HCT116 (cell line): ENCODE data around the gene DVL2. TPM values are rescaled to one million over a fixed set of nuclear protein-coding genes. Genes with fewer than 3 reads are reported as not detected.
A peak's percentile ranks its signal among the peaks of the same experiment; 100 is the strongest.

Source experiments
- ATAC-seq: fragments of 200-7000 bp; cut with Tn5 transposase; 2 replicates; pipeline ENCODE4 v1.9.1; 2020; ENCODE audit warnings: mild to moderate bottlenecking, moderate library complexity
- BruUV-seq: library from RNA; stranded (reverse); fragments of 400-500 nt; replicated peaks from 2 replicates; lab custom pipeline; 2021; lab: Mats Ljungman, UMichigan
- CTCF ChIA-PET: fragments of 300-600 bp; sonication (Branson Sonifier 250); formaldehyde crosslinking; loops from one replicate; lab custom pipeline; 2021; ENCODE audit warnings: antibody characterized with exemption; lab: Charles Lee
- POLR2A ChIA-PET: fragments of 300-600, 350-600 bp; sonication (Branson Sonifier 250); formaldehyde crosslinking; loops from one replicate; lab custom pipeline; 2021; ENCODE audit warnings: antibody characterized with exemption; lab: Charles Lee
- RAD21 ChIA-PET, 2 experiments: fragments of 300-600 bp; sonication (Branson Sonifier 250); formaldehyde crosslinking; loops; one replicate each; lab custom pipeline; 2023; ENCODE audit warnings: low total read pairs in 2 of 2; ENCODE audit not compliant: uncharacterized antibody in 2 of 2, unreplicated experiment in 2 of 2, low non-redundant PET in 1 of 2; lab: Charles Lee
- DNase-seq: peaks from one replicate; pipeline ENCODE4 v3.0.0-alpha.2; 2010; ENCODE audit warnings: low read depth, low spot score
- H2AFZ ChIP-seq: fragments of 200-600 bp; shearing (Covaris generic), sonication (generic); 2 replicates; pipeline ENCODE4 v1.6.1; 2017; ENCODE audit warnings: low read depth, mixed run types, mixed read lengths, antibody characterized with exemption, low read length; ENCODE audit not compliant: poor library complexity, severe bottlenecking
- H3K27ac ChIP-seq: 2 replicates; pipeline ENCODE4 v1.5.1; 2012; ENCODE audit warnings: low read depth, low read length
- H3K27me3 ChIP-seq: fragments of 200-600 bp; sonication (generic); 2 replicates; pipeline ENCODE4 v1.6.1; 2016; ENCODE audit warnings: mixed run types, low read length, mixed read lengths; ENCODE audit not compliant: insufficient read depth
- H3K36me3 ChIP-seq, 2 experiments: fragments of 200-500 bp in 1 of 2; fragments of 200-600 bp in 1 of 2; sonication (Bioruptor generic) in 1 of 2; sonication (generic) in 1 of 2; 2 replicates each; pipeline versions ENCODE4 v1.5.1 to v1.6.1; 2014 to 2016; ENCODE audit warnings: low read length in 2 of 2, inconsistent platforms in 1 of 2, mixed read lengths in 1 of 2, mixed run types in 1 of 2; ENCODE audit not compliant: insufficient read depth in 2 of 2, control insufficient read depth in 1 of 2
- H3K4me1 ChIP-seq, 2 experiments: fragments of 200-600 bp in 1 of 2; sonication (generic) in 1 of 2; 2 replicates each; pipeline versions ENCODE4 v1.5.1 to v1.6.1; 2012 to 2017; ENCODE audit warnings: low read length in 2 of 2, inconsistent platforms in 1 of 2, mild to moderate bottlenecking in 1 of 2, mixed read lengths in 1 of 2, mixed run types in 1 of 2, moderate library complexity in 1 of 2; ENCODE audit not compliant: insufficient read depth in 2 of 2, control insufficient read depth in 1 of 2
- H3K4me2 ChIP-seq: fragments of 200-600 bp; sonication (generic); 2 replicates; pipeline ENCODE4 v1.6.1; 2017; ENCODE audit warnings: mixed run types, low read length, mixed read lengths
- H3K4me3 ChIP-seq, 2 experiments: fragments of 200-600 bp in 1 of 2; sonication (generic) in 1 of 2; replicated peaks in 1 of 2; 2 replicates each; pipeline ENCODE4 v1.5.1; 2011 to 2016; ENCODE audit warnings: low read length in 2 of 2, control low read depth in 1 of 2, low read depth in 1 of 2, mild to moderate bottlenecking in 1 of 2, mixed read lengths in 1 of 2, mixed run types in 1 of 2
- H3K79me2 ChIP-seq: fragments of 200-600 bp; sonication (generic); 2 replicates; pipeline ENCODE4 v1.6.1; 2017; ENCODE audit warnings: mild to moderate bottlenecking, mixed run types, low read length, moderate library complexity, mixed read lengths; ENCODE audit not compliant: insufficient read depth
- H3K9ac ChIP-seq: fragments of 200-600 bp; sonication (generic); 2 replicates; pipeline ENCODE4 v1.6.1; 2016; ENCODE audit warnings: low read length, mixed read lengths
- H3K9me2 ChIP-seq: fragments of 200-600 bp; sonication (generic), shearing (Covaris generic); 2 replicates; pipeline ENCODE4 v1.6.1; 2017; ENCODE audit warnings: mixed run types, mild to moderate bottlenecking, moderate library complexity; ENCODE audit not compliant: insufficient read depth
- H3K9me3 ChIP-seq, 2 experiments: fragments of 200-500 bp in 1 of 2; fragments of 200-600 bp in 1 of 2; sonication (Bioruptor generic) in 1 of 2; sonication (generic) in 1 of 2; 2 replicates each; pipeline ENCODE4 v1.6.1; 2014 to 2017; ENCODE audit warnings: low read length in 2 of 2, mixed read lengths in 2 of 2, inconsistent platforms in 1 of 2, low read depth in 1 of 2, mild to moderate bottlenecking in 1 of 2, mixed run types in 1 of 2, moderate library complexity in 1 of 2; ENCODE audit not compliant: control insufficient read depth in 1 of 2, insufficient read depth in 1 of 2
- H4K20me1 ChIP-seq: fragments of 200-600 bp; sonication (generic), shearing (Covaris generic); 2 replicates; pipeline ENCODE4 v1.6.1; 2017; ENCODE audit warnings: mixed run types, mild to moderate bottlenecking, moderate library complexity; ENCODE audit not compliant: insufficient read depth
- CBX3 ChIP-seq: IDR thresholded peaks from 2 replicates; pipeline ENCODE4 v1.6.1; 2012; ENCODE audit warnings: low read depth
- CEBPB ChIP-seq: IDR thresholded peaks from 2 replicates; pipeline ENCODE4 v1.6.1; 2012; ENCODE audit warnings: low read depth
- EGR1 ChIP-seq: IDR thresholded peaks from 2 replicates; pipeline ENCODE4 v1.6.1; 2012; ENCODE audit warnings: low read depth
- EZH2 ChIP-seq: fragments of 200-600 bp; sonication (generic); IDR thresholded peaks from 2 replicates; pipeline ENCODE4 v1.6.1; 2017; ENCODE audit warnings: antibody characterized with exemption, mixed run types
- EZH2phosphoT487 ChIP-seq: fragments of 200-600 bp; IDR thresholded peaks from 2 replicates; pipeline ENCODE4 v1.6.1; 2018; ENCODE audit warnings: antibody characterized with exemption, borderline replicate concordance
- POLR2A ChIP-seq: IDR thresholded peaks from 2 replicates; pipeline ENCODE4 v1.7.0; 2011; ENCODE audit warnings: borderline replicate concordance; ENCODE audit not compliant: insufficient read depth, insufficient read length; ENCODE audit errors: extremely low read depth
- POLR2AphosphoS5 ChIP-seq: IDR thresholded peaks from 2 replicates; pipeline ENCODE4 v1.6.1; 2011; ENCODE audit warnings: mild to moderate bottlenecking, low read depth, low read length, moderate library complexity
- RAD21 ChIP-seq: IDR thresholded peaks from 2 replicates; pipeline ENCODE4 v1.6.1; 2012; ENCODE audit warnings: low read depth, mild to moderate bottlenecking
- SIN3A ChIP-seq: IDR thresholded peaks from 2 replicates; pipeline ENCODE4 v1.6.1; 2012; ENCODE audit warnings: low read depth
- SP1 ChIP-seq: IDR thresholded peaks from 2 replicates; pipeline ENCODE4 v1.6.1; 2012; ENCODE audit warnings: low read depth
- YY1 ChIP-seq: IDR thresholded peaks from 2 replicates; pipeline ENCODE4 v1.6.1; 2011; ENCODE audit warnings: low read length, low read depth, moderate library complexity, mild to moderate bottlenecking; ENCODE audit not compliant: insufficient replicate concordance; ENCODE audit errors: extremely low read depth
- ZFX ChIP-seq: fragments of 450-650 bp; IDR thresholded peaks from 2 replicates; pipeline ENCODE4 v1.6.1; 2017
- ZNF274 ChIP-seq: fragments of 200-500 bp; sonication (Bioruptor generic); IDR thresholded peaks from 2 replicates; pipeline ENCODE4 v1.6.1; 2014; ENCODE audit warnings: mild to moderate bottlenecking, low read depth, low read length, inconsistent platforms
- intact Hi-C: fragments of 100-400 bp; cut with micrococcal nuclease; formaldehyde crosslinking; loops from 2 replicates; pipeline ENCODE4 v1.10.0; 2022
- total RNA-seq: library from RNA; stranded (reverse); gene quantifications from one replicate; pipeline ENCODE4 v1.2.1, GENCODE V29; 2021; ENCODE audit not compliant: unreplicated experiment
- TF ChIP-seq, protein P1 (sequence below), 3 experiments: fragments of 200-600 bp in 1 of 3; sonication (generic) in 1 of 3; IDR thresholded peaks in 2 of 3; conservative IDR thresholded peaks in 1 of 3; 2 replicates each; pipeline ENCODE4 v1.5.1; 2012 to 2017; ENCODE audit warnings: low read depth in 2 of 3, low read length in 2 of 3, antibody characterized with exemption in 1 of 3, borderline replicate concordance in 1 of 3, control low read depth in 1 of 3, mild to moderate bottlenecking in 1 of 3, mixed read lengths in 1 of 3, mixed run types in 1 of 3, moderate library complexity in 1 of 3; ENCODE audit not compliant: insufficient read depth in 1 of 3
- TF ChIP-seq, protein P2 (sequence below): IDR thresholded peaks from 2 replicates; pipeline ENCODE4 v1.6.1; 2012; ENCODE audit warnings: low read depth
- TF ChIP-seq, protein P3 (sequence below): IDR thresholded peaks from 2 replicates; pipeline ENCODE4 v1.6.1; 2012
- TF ChIP-seq, protein P4 (sequence below): IDR thresholded peaks from 2 replicates; pipeline ENCODE4 v1.6.1; 2012

Gene DVL2
- total RNA-seq, 1 experiment from 2014 or later, result 69.7 TPM

DNA sequence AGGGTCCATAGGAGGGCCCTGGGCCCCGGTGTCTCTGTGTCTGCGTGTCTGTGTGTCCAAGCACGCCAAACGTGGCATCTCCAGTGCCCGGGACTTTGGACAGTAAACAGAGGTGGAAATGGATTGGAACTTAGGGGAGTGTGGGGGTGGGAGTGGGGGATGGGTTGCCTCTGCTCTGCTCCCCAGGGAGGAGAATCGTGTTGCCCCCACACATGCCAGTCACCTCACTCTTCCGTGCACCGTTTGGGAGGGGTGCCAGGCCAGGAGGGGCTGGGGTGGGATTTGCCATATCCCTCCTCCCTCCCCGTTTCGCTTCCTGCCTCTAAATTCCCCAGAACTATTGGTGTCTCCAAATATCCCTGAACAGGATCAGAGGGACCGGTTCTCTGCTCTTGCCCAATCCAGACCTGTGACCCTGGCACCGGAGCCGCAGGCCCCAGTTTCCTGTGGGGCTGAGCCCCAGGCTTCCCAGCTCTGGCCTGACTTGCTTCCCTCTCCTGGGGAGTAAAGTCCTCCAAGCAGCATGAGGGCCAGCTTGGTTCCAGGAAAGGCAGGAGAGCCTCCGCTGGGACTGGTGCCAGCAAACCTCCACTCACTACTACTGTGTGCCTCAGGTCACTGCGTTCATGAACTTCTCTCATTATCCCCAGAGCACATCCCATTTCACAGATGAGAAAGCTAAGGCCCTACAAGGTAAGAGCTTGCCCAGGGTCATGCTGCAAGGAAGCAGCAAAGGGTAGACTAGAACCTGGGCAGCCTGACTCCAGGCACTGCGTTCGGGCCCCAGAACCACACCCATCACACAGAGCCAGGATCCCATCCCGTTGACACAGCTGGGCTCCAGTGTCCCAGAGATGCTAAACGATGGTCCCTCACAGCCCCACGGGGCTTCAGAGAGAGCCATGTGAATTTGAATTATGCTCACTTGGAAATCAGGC, 54.7 kb downstream of the DVL2 start, which contains the start of gene ASGR1:
Gene ASGR1, minus strand, starts transcription at position 54 of the 938 bp plus-strand sequence. CDS start 807 bp downstream, outside the sequence.
- no peak for DNase-seq
- RAD21 ChIA-PET, result no interaction called here
- Histone ChIP-seq H3K4me1 (peaks cover 7 to 15% of the 10 kb centered on the region in 2 experiments), H3K4me3 (peak within 1 kb of the TSS; percentile 43 to 58), H3K9me3 (peaks cover 0 to 7% of the 10 kb centered on the region in 2 experiments; a peak in 1 of 4 replicates), H3K27me3 (no peaks in the 10 kb centered on the region), H3K27ac (no peak within 1 kb of the TSS), H3K9me2 (no peaks in the 10 kb centered on the region), H3K36me3 (no peaks in the 10 kb centered on the region), H3K4me2 (peak within 1 kb of the TSS; percentile 86), H3K79me2 (no peaks in the 10 kb centered on the region), H4K20me1 (no peaks in the 10 kb centered on the region), H3K9ac (peak within 1 kb of the TSS; percentile 59; the same call in 1 of the 2 replicates), H2AFZ (peak within 1 kb of the TSS; percentile 85)
- CTCF ChIA-PET, result interaction anchor here (3.1 to 3.2 kb wide), 2 partner anchors 128 to 134 kb away, joined by 10 to 27 read pairs; no protein-coding TSS in a partner anchor
- no TSS peak for BruUV-seq
- POLR2A ChIA-PET, result no interaction called here
- ATAC-seq, result no peak
- intact Hi-C loops, result no loop called here
- TF ChIP-seq, protein P1, sequence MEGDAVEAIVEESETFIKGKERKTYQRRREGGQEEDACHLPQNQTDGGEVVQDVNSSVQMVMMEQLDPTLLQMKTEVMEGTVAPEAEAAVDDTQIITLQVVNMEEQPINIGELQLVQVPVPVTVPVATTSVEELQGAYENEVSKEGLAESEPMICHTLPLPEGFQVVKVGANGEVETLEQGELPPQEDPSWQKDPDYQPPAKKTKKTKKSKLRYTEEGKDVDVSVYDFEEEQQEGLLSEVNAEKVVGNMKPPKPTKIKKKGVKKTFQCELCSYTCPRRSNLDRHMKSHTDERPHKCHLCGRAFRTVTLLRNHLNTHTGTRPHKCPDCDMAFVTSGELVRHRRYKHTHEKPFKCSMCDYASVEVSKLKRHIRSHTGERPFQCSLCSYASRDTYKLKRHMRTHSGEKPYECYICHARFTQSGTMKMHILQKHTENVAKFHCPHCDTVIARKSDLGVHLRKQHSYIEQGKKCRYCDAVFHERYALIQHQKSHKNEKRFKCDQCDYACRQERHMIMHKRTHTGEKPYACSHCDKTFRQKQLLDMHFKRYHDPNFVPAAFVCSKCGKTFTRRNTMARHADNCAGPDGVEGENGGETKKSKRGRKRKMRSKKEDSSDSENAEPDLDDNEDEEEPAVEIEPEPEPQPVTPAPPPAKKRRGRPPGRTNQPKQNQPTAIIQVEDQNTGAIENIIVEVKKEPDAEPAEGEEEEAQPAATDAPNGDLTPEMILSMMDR (IDR thresholded peaks at IDR 0.05 in 2 of 3, conservative IDR thresholded peaks at IDR 0.05 in 1 of 3; ENCODE audit: borderline replicate concordance in 1 of 3, insufficient read depth in 1 of 3, low read depth in 2 of 3, low read length in 2 of 3), result no peak
- TF ChIP-seq, protein P2, sequence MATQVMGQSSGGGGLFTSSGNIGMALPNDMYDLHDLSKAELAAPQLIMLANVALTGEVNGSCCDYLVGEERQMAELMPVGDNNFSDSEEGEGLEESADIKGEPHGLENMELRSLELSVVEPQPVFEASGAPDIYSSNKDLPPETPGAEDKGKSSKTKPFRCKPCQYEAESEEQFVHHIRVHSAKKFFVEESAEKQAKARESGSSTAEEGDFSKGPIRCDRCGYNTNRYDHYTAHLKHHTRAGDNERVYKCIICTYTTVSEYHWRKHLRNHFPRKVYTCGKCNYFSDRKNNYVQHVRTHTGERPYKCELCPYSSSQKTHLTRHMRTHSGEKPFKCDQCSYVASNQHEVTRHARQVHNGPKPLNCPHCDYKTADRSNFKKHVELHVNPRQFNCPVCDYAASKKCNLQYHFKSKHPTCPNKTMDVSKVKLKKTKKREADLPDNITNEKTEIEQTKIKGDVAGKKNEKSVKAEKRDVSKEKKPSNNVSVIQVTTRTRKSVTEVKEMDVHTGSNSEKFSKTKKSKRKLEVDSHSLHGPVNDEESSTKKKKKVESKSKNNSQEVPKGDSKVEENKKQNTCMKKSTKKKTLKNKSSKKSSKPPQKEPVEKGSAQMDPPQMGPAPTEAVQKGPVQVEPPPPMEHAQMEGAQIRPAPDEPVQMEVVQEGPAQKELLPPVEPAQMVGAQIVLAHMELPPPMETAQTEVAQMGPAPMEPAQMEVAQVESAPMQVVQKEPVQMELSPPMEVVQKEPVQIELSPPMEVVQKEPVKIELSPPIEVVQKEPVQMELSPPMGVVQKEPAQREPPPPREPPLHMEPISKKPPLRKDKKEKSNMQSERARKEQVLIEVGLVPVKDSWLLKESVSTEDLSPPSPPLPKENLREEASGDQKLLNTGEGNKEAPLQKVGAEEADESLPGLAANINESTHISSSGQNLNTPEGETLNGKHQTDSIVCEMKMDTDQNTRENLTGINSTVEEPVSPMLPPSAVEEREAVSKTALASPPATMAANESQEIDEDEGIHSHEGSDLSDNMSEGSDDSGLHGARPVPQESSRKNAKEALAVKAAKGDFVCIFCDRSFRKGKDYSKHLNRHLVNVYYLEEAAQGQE, result no peak
- TF ChIP-seq POLR2A (no peak), EZH2 (no peak), SIN3A (no peak), POLR2AphosphoS5 (no peak), ZNF274 (no peak), EZH2phosphoT487 (no peak), CEBPB (no peak), YY1 (no peak), RAD21 (no peak), CBX3 (no peak), ZFX (no peak), SP1 (no peak), EGR1 (no peak)
- TF ChIP-seq, protein P3, sequence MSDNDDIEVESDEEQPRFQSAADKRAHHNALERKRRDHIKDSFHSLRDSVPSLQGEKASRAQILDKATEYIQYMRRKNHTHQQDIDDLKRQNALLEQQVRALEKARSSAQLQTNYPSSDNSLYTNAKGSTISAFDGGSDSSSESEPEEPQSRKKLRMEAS, result no peak
- TF ChIP-seq, protein P4, sequence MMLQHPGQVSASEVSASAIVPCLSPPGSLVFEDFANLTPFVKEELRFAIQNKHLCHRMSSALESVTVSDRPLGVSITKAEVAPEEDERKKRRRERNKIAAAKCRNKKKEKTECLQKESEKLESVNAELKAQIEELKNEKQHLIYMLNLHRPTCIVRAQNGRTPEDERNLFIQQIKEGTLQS, result no peak
